Gastrocnemius medialis (tissue), 4 donors: ENCODE measurements around the gene CANX. TPM values are rescaled to one million over a fixed set of nuclear protein-coding genes. Genes with fewer than 3 reads are reported as not detected.
A peak's percentile ranks its signal among the peaks of the same experiment; 100 is the strongest.

Experiments used
- ATAC-seq, 2 donors: fragments of 150-250 bp; one replicate each; pipeline ENCODE4 v1.9.1; 2016
- DNase-seq, 2 donors: peaks; one replicate each; pipeline ENCODE4 v3.0.0-alpha.2; 2019
- H3K27ac ChIP-seq, 4 donors: fragments of 200-600 bp; sonication (generic); 1 replicate in 1 of 4; 2 replicates in 3 of 4; pipeline ENCODE4 v1.5.1; 2016 to 2018; ENCODE audit warnings: mild to moderate bottlenecking in 2 of 4, moderate library complexity in 1 of 4
- H3K27me3 ChIP-seq, 3 donors: fragments of 200-600 bp; sonication (generic) in 2 of 3; 1 replicate in 1 of 3; 2 replicates in 2 of 3; pipeline versions ENCODE4 v1.5.1 to v1.6.0; 2016 to 2019; ENCODE audit warnings: mild to moderate bottlenecking in 1 of 3, moderate library complexity in 1 of 3
- H3K36me3 ChIP-seq, 2 donors: fragments of 200-600 bp; sonication (generic) in 1 of 2; one replicate each; pipeline ENCODE4 v1.5.1; 2017 to 2018
- H3K4me1 ChIP-seq, 2 donors: fragments of 200-600 bp; sonication (generic) in 1 of 2; one replicate each; pipeline ENCODE4 v1.5.1; 2016 to 2017; ENCODE audit warnings: mild to moderate bottlenecking in 2 of 2
- H3K4me3 ChIP-seq, 4 donors: fragments of 200-600 bp; sonication (generic) in 3 of 4; 1 replicate in 1 of 4; 2 replicates in 3 of 4; pipeline ENCODE4 v1.5.1; 2016 to 2019; ENCODE audit warnings: mild to moderate bottlenecking in 2 of 4
- H3K9me3 ChIP-seq, 3 donors: fragments of 200-600 bp; sonication (generic) in 2 of 3; 1 replicate in 1 of 3; 2 replicates in 2 of 3; pipeline ENCODE4 v1.5.1; 2016 to 2019
- CTCF ChIP-seq, 5 experiments: fragments of 450-650 bp in 3 of 5; fragments of 200-600 bp in 2 of 5; sonication (generic) in 2 of 5; IDR thresholded peaks in 4 of 5; conservative IDR thresholded peaks in 1 of 5; 1 replicate in 4 of 5; 2 replicates in 1 of 5; pipeline ENCODE4 v1.5.1; 2016 to 2019; ENCODE audit warnings: antibody characterized with exemption in 5 of 5, mild to moderate bottlenecking in 3 of 5, moderate library complexity in 3 of 5
- POLR2A ChIP-seq, 2 donors: fragments of 450-650 bp; IDR thresholded peaks; one replicate each; pipeline ENCODE4 v1.6.1; 2017; ENCODE audit warnings: antibody characterized with exemption in 2 of 2, mild to moderate bottlenecking in 2 of 2, moderate library complexity in 2 of 2
- in situ Hi-C, 4 donors: fragments of 200-750 bp; cut with MboI; loops; one replicate each; pipeline versions ENCODE4 v1.15.0 to v1.8.0; 2017; ENCODE audit warnings: low sequenced_read_pairs in 4 of 4
- intact Hi-C: fragments of 100-400 bp; cut with DNase I; formaldehyde crosslinking; loops from one replicate; pipeline ENCODE4 v1.15.1; 2023; ENCODE audit warnings: low total_unique reads
- total RNA-seq, 4 donors: library from RNA; depleted of rRNA; stranded (reverse); fragments of >200 nt; gene quantifications; one replicate each; pipeline versions ENCODE4 v1.1.0 to v1.2.3, GENCODE V29; 2016

The CANX gene
- total RNA-seq, 4 donors from 2014 or later: 141 to 306 (median 275) TPM

- H3K9me3 ChIP-seq: no peaks in the 10 kb centered on the region
- intact Hi-C loops (loop anchor here (1.0 to 2.0 kb wide), 2 partner anchors 31 to 144 kb away; partner anchors contain the start of genes MAML1 and TBC1D9B), in situ Hi-C loops (loop anchor here in 2 of 4 donors (25.0 kb wide), 2 partner anchors 99 to 324 kb away; partner anchors contain the start of gene MRNIP (in 1 of the 2))
- H3K36me3 ChIP-seq: peaks cover 0 to 19% of the 10 kb centered on the region in 2 donors
- peaks cover 56 to 57% of the 10 kb centered on the region in 2 donors for H3K4me1 ChIP-seq
- H3K27ac ChIP-seq: peak overlapping the region; percentile 18 to 48 (median 26)
- TF ChIP-seq CTCF (IDR thresholded peaks at IDR 0.05 in 4 of 5, conservative IDR thresholded peaks at IDR 0.05 in 1 of 5) (peak; percentile 68 to 89 (median 74)), POLR2A (IDR thresholded peaks at IDR 0.05) (no peak)
- peak; percentile 23 to 51 for DNase-seq
- ATAC-seq: peak; percentile 81 to 82
- H3K4me3 ChIP-seq: no peak overlapping the region
- no peaks in the 10 kb centered on the region for H3K27me3 ChIP-seq
Measured at GRCh38 chr5:179763215-179763945, 64.6 kb downstream of the CANX start.

GRCh38 chr5:179764056-179764455, 65.3 kb downstream of the CANX start:
- ATAC-seq (no peak), DNase-seq (no peak)
- TF ChIP-seq POLR2A (IDR thresholded peaks at IDR 0.05) (no peak), CTCF (IDR thresholded peaks at IDR 0.05 in 4 of 5, conservative IDR thresholded peaks at IDR 0.05 in 1 of 5) (no peak)
- H3K36me3 ChIP-seq: peaks cover 0 to 23% of the 10 kb centered on the region in 2 donors
- H3K27ac ChIP-seq: peak overlapping the region in 1 of 4 donors; percentile 18
- in situ Hi-C loops (loop anchor here in 2 of 4 donors (25.0 kb wide), 2 partner anchors 98 to 323 kb away; partner anchors contain the start of gene MRNIP (in 1 of the 2)), intact Hi-C loops (no loop called here)
- peaks cover 56% of the 10 kb centered on the region in 2 donors for H3K4me1 ChIP-seq
- H3K4me3 ChIP-seq: no peak overlapping the region
- H3K27me3 ChIP-seq: no peaks in the 10 kb centered on the region
- no peaks in the 10 kb centered on the region for H3K9me3 ChIP-seq

GRCh38 chr5:179765400-179765799, 66.6 kb downstream of the CANX start:
- Histone ChIP-seq H3K4me3 (no peak overlapping the region), H3K27me3 (no peaks in the 10 kb centered on the region), H3K27ac (peak overlapping the region in 1 of 4 donors; percentile 32), H3K9me3 (no peaks in the 10 kb centered on the region), H3K36me3 (peaks cover 0 to 36% of the 10 kb centered on the region in 2 donors), H3K4me1 (peaks cover 43% of the 10 kb centered on the region in 2 donors)
- DNase-seq (no peak), ATAC-seq (no peak)
- in situ Hi-C loops (loop anchor here in 2 of 4 donors (25.0 kb wide), 2 partner anchors 97 to 322 kb away; partner anchors contain the start of gene MRNIP (in 1 of the 2)), intact Hi-C loops (no loop called here)
- TF ChIP-seq POLR2A (IDR thresholded peaks at IDR 0.05) (no peak), CTCF (IDR thresholded peaks at IDR 0.05 in 4 of 5, conservative IDR thresholded peaks at IDR 0.05 in 1 of 5) (no peak)

DNA sequence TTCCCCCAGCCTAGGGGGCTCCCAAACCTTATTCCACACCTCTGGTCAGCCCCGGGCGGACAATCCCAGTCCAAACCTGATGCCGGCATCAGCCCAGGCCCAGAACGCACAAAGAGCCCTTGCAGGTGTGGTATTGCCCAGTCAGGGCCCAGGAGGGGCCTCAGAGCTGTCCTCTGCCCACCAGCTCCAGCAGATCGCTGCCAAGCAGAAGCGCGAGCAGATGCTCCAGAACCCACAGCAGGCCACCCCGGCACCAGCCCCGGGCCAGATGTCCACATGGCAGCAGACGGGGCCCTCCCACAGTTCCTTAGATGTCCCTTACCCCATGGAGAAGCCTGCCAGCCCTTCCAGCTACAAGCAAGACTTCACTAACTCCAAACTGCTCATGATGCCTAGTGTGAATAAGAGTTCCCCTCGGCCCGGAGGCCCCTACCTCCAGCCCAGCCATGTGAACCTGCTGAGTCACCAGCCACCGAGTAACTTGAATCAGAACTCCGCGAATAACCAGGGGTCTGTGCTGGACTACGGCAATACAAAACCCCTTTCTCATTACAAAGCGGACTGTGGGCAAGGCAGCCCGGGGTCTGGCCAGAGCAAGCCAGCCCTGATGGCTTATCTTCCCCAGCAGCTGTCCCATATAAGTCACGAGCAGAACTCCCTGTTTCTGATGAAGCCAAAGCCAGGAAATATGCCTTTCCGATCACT, 67.4 kb downstream of the CANX start:
- in situ Hi-C loops (loop anchor here in 2 of 4 donors (25.0 kb wide), 2 partner anchors 96 to 321 kb away; partner anchors contain the start of gene MRNIP (in 1 of the 2)), intact Hi-C loops (no loop called here)
- H3K4me1 ChIP-seq: peaks cover 39 to 40% of the 10 kb centered on the region in 2 donors
- no peaks in the 10 kb centered on the region for H3K27me3 ChIP-seq
- no peaks in the 10 kb centered on the region for H3K9me3 ChIP-seq
- DNase-seq (no peak), ATAC-seq (no peak)
- no peak for TF ChIP-seq POLR2A (IDR thresholded peaks at IDR 0.05)
- no peak for TF ChIP-seq CTCF (IDR thresholded peaks at IDR 0.05 in 4 of 5, conservative IDR thresholded peaks at IDR 0.05 in 1 of 5)
- H3K36me3 ChIP-seq: peaks cover 0 to 44% of the 10 kb centered on the region in 2 donors
- no peak overlapping the region for H3K4me3 ChIP-seq
- peak overlapping the region; percentile 2 to 49 (median 28) for H3K27ac ChIP-seq
